OCI-LY3 (cell line): ENCODE data around the gene PHYKPL.

ENCODE experiments used
- H2AFZ ChIP-seq: fragments of 200-600, 300-600 bp; shearing (Covaris generic); 2 replicates; pipeline ENCODE4 v1.6.0; 2014; ENCODE audit warnings: antibody characterized with exemption, low read depth, low read length
- H3K27ac ChIP-seq: fragments of 200-600, 300-600 bp; sonication (generic); 2 replicates; pipeline ENCODE4 v1.5.1; 2014; ENCODE audit warnings: mild to moderate bottlenecking, low read length, moderate library complexity, mixed read lengths
- H3K27me3 ChIP-seq: fragments of 200-600, 300-600 bp; sonication (generic); 2 replicates; pipeline ENCODE4 v1.6.1; 2014; ENCODE audit warnings: low read depth, low read length, mixed read lengths
- H3K36me3 ChIP-seq: fragments of 200-600, 300-600 bp; sonication (generic); replicated peaks from 2 replicates; pipeline ENCODE3; 2014; ENCODE audit warnings: low read depth, low read length, mixed read lengths
- H3K4me1 ChIP-seq: fragments of 300-600, 200-600 bp; sonication (generic); 2 replicates; pipeline ENCODE4 v1.6.1; 2014; ENCODE audit warnings: low read length, mixed read lengths
- H3K4me2 ChIP-seq: fragments of 200-600, 300-600 bp; sonication (generic); 2 replicates; pipeline ENCODE4 v1.6.1; 2014; ENCODE audit warnings: low read length, mixed read lengths
- H3K4me3 ChIP-seq: fragments of 300-600, 200-600 bp; sonication (generic); 2 replicates; pipeline ENCODE4 v1.5.1; 2014; ENCODE audit warnings: antibody characterized with exemption, mild to moderate bottlenecking, low read length, moderate library complexity
- H3K79me2 ChIP-seq: fragments of 300-600, 200-600 bp; shearing (Covaris generic); 2 replicates; pipeline ENCODE4 v1.6.1; 2014; ENCODE audit warnings: mild to moderate bottlenecking, low read length, mixed read lengths
- H3K9ac ChIP-seq: fragments of 300-600, 200-600 bp; shearing (Covaris generic); 2 replicates; pipeline ENCODE4 v1.6.0; 2014; ENCODE audit warnings: mild to moderate bottlenecking, low read length, moderate library complexity
- H3K9me3 ChIP-seq: fragments of 200-600, 300-600 bp; shearing (Covaris generic); 2 replicates; pipeline ENCODE4 v1.6.1; 2014; ENCODE audit warnings: low read length, mixed read lengths; ENCODE audit not compliant: insufficient read depth
- H4K20me1 ChIP-seq: fragments of 200-600, 300-600 bp; sonication (generic); 2 replicates; pipeline ENCODE4 v1.6.1; 2016; ENCODE audit warnings: low read length, mixed read lengths; ENCODE audit not compliant: insufficient read depth
- EZH2phosphoT487 ChIP-seq: fragments of 200-600 bp; shearing (Covaris generic); IDR thresholded peaks from 2 replicates; pipeline ENCODE4 v1.6.1; 2018; ENCODE audit warnings: antibody characterized with exemption, mixed run types, low read depth
- TF ChIP-seq, protein P1 (sequence below): fragments of 200-600, 300-600 bp; sonication (generic); IDR thresholded peaks from 2 replicates; pipeline ENCODE4 v1.5.1; 2014; ENCODE audit warnings: antibody characterized with exemption, low read length, low read depth

PHYKPL gene

DNA sequence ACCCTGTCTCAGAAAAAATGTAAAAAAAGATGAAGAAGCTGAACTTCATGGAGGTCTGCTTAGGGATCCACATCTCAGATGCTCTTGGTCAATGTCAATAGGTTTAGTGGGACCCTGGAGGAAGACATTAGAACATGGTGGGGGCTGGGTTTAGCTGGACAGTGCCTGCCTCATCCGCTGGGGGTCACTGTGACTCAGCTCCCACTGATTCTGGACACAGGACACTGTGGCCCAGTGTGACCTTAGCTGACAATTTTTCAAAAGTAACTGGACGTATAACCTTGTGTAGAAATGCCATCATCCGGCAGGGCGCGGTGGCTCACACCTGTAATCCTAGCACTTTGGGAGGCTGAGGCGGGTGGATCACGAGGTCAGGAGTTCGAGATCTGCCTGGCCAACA is 35.6 kb downstream of the PHYKPL start:
- H3K27ac ChIP-seq: no peak overlapping the region
- H3K27me3 ChIP-seq: peaks cover 18% of the 10 kb centered on the region
- no peaks in the 10 kb centered on the region for H3K9me3 ChIP-seq
- H2AFZ ChIP-seq: no peak overlapping the region
- no peak overlapping the region for H3K9ac ChIP-seq
- TF ChIP-seq, protein P1, sequence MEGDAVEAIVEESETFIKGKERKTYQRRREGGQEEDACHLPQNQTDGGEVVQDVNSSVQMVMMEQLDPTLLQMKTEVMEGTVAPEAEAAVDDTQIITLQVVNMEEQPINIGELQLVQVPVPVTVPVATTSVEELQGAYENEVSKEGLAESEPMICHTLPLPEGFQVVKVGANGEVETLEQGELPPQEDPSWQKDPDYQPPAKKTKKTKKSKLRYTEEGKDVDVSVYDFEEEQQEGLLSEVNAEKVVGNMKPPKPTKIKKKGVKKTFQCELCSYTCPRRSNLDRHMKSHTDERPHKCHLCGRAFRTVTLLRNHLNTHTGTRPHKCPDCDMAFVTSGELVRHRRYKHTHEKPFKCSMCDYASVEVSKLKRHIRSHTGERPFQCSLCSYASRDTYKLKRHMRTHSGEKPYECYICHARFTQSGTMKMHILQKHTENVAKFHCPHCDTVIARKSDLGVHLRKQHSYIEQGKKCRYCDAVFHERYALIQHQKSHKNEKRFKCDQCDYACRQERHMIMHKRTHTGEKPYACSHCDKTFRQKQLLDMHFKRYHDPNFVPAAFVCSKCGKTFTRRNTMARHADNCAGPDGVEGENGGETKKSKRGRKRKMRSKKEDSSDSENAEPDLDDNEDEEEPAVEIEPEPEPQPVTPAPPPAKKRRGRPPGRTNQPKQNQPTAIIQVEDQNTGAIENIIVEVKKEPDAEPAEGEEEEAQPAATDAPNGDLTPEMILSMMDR: peak; percentile 17; the same call in 1 of the 2 replicates
- TF ChIP-seq EZH2phosphoT487: no peak
- H3K4me2 ChIP-seq: no peak overlapping the region
- no peak overlapping the region for H3K4me3 ChIP-seq
- H3K79me2 ChIP-seq: no peaks in the 10 kb centered on the region
- H3K36me3 ChIP-seq: no peaks in the 10 kb centered on the region
- H3K4me1 ChIP-seq: no peaks in the 10 kb centered on the region
- no peaks in the 10 kb centered on the region for H4K20me1 ChIP-seq

DNA sequence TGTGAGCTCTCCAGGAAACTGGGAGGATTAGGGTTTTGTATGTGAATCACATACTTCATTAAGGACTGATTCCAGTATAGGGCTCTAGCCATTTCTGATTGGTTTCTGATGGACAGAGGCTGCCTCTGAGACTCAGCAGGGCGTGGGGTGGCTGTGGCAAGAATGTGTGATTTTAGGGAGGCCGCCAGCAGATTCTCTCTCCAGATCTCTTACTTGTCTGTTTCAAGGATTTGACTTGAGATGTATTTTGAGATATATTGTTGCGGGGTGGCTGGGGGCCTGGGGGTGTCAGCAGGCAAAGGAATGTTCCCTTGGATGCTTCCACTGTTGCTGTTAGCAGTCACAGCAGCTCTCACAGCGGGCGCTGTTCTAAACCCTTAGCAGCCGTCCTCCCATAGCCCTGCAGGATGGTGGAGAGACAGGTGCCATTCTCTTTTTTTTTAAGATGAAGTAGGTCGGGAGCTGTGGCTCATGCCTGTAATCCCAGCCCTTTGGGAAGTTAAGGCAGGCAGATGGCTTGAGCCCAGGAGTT is 36.3 kb downstream of the PHYKPL start:
- no peak overlapping the region for H3K27ac ChIP-seq
- no peak overlapping the region for H3K4me2 ChIP-seq
- H3K4me3 ChIP-seq: no peak overlapping the region
- no peaks in the 10 kb centered on the region for H3K9me3 ChIP-seq
- no peaks in the 10 kb centered on the region for H3K79me2 ChIP-seq
- no peaks in the 10 kb centered on the region for H3K36me3 ChIP-seq
- no peaks in the 10 kb centered on the region for H4K20me1 ChIP-seq
- H3K4me1 ChIP-seq: no peaks in the 10 kb centered on the region
- peaks cover 18% of the 10 kb centered on the region for H3K27me3 ChIP-seq
- H2AFZ ChIP-seq: no peak overlapping the region
- TF ChIP-seq EZH2phosphoT487: no peak
- TF ChIP-seq, protein P1: no peak
- H3K9ac ChIP-seq: no peak overlapping the region

DNA sequence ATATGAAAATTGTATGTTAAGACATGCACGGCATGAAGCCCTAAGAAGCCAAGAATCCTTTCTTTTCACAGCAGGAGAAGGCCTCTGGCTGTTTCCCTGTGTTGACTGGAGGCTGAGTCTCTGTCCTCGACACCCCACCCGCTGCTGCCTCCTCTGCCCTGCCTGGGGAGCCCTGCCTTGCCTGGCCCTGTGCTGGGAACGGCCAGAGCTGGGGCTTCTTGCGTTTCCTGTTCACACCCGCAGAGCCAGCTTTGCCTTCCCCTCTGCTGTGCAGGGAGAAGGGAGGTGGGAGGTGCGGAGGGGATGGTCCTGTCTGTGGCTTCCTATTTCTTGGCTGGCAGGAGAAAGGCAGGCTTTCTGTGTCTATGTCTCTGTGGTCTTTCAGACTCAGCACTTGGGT is 38.6 kb downstream of the PHYKPL start:
- peaks cover 18% of the 10 kb centered on the region for H3K27me3 ChIP-seq
- no peaks in the 10 kb centered on the region for H3K36me3 ChIP-seq
- H3K4me1 ChIP-seq: no peaks in the 10 kb centered on the region
- H3K9me3 ChIP-seq: no peaks in the 10 kb centered on the region
- H3K9ac ChIP-seq: no peak overlapping the region
- no peak for TF ChIP-seq EZH2phosphoT487
- TF ChIP-seq, protein P1: no peak
- H4K20me1 ChIP-seq: no peaks in the 10 kb centered on the region
- H2AFZ ChIP-seq: no peak overlapping the region
- no peak overlapping the region for H3K4me2 ChIP-seq
- no peak overlapping the region for H3K27ac ChIP-seq
- H3K4me3 ChIP-seq: no peak overlapping the region
- H3K79me2 ChIP-seq: no peaks in the 10 kb centered on the region

DNA sequence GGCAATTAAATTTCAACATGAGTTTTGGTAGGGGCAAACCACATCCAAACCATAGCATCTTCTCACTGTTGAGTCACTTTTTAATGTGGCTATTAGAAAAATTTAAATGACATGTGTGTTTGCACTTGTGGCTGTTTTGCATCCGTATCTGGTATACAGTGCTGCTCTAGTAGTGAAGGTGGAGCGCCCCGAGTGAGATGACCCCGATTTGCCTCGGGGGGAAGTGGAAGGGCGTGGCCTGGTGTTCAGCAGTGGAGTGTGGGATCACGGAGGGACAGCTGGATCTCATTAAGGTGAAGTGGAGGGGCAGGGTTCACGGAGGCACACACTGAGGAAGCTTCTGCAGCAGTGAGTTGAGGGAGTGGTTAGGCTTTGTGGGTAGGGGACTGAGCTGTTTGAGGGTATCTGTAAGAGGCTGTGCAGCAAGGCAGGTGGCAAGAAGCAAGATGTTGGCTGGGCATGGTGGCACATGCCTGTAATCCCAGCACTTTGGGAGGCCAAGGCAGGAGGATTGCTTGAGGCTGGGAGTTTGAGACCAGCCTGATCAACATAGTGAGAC is 39.3 kb downstream of the PHYKPL start:
- Histone ChIP-seq H3K27ac (no peak overlapping the region), H3K9me3 (no peaks in the 10 kb centered on the region), H2AFZ (no peak overlapping the region), H4K20me1 (no peaks in the 10 kb centered on the region), H3K27me3 (peaks cover 18% of the 10 kb centered on the region), H3K4me1 (no peaks in the 10 kb centered on the region), H3K4me3 (no peak overlapping the region), H3K79me2 (no peaks in the 10 kb centered on the region), H3K4me2 (no peak overlapping the region), H3K9ac (no peak overlapping the region), H3K36me3 (no peaks in the 10 kb centered on the region)
- TF ChIP-seq, protein P1: no peak
- TF ChIP-seq EZH2phosphoT487: no peak
